ENCODE results near the gene DCTN4. TPM values are rescaled to one million over a fixed set of nuclear protein-coding genes. Genes with fewer than 3 reads are reported as not detected.

DCTN4 gene
- total RNA-seq, 1 donor from 2014 or later = 63.9 TPM

GRCh38 chr5:150663936-150664335 lies 94.9 kb downstream of the DCTN4 start:
- Mint-ChIP-seq H3K27me3 (peaks cover 21% of the 10 kb centered on the region), H3K4me1 (ENCODE audit: unreplicated experiment) (peaks cover 33% of the 10 kb centered on the region), H3K36me3 (no peaks in the 10 kb centered on the region), H3K9me3 (no peaks in the 10 kb centered on the region), H3K27ac (no peak overlapping the region), H3K4me3 (no peak overlapping the region)
- TF ChIP-seq CTCF (conservative IDR thresholded peaks at IDR 0.05) = no peak
- DNase-seq (ENCODE audit: extremely low spot score, unreplicated experiment) = no peak

- Mint-ChIP-seq H3K9me3 (no peaks in the 10 kb centered on the region), H3K27me3 (peaks cover 25% of the 10 kb centered on the region), H3K4me1 (ENCODE audit: unreplicated experiment) (peaks cover 35% of the 10 kb centered on the region), H3K27ac (no peak overlapping the region), H3K4me3 (no peak overlapping the region), H3K36me3 (no peaks in the 10 kb centered on the region)
- peak; percentile 59 for DNase-seq (ENCODE audit: extremely low spot score, unreplicated experiment)
- no peak for TF ChIP-seq CTCF (conservative IDR thresholded peaks at IDR 0.05)
These were observed 95.9 kb downstream of the DCTN4 start for GRCh38 chr5:150662731-150663516.

GRCh38 chr5:150661821-150662596 lies 96.8 kb downstream of the DCTN4 start:
- Mint-ChIP-seq H3K9me3 (no peaks in the 10 kb centered on the region), H3K4me1 (ENCODE audit: unreplicated experiment) (peaks cover 40% of the 10 kb centered on the region), H3K27me3 (peaks cover 30% of the 10 kb centered on the region), H3K4me3 (no peak overlapping the region), H3K27ac (no peak overlapping the region), H3K36me3 (no peaks in the 10 kb centered on the region)
- no peak for TF ChIP-seq CTCF (conservative IDR thresholded peaks at IDR 0.05)
- peak; percentile 40 for DNase-seq (ENCODE audit: extremely low spot score, unreplicated experiment)

- no peak for DNase-seq (ENCODE audit: extremely low spot score, unreplicated experiment)
- Mint-ChIP-seq H3K9me3 (no peaks in the 10 kb centered on the region), H3K27ac (peak within 1 kb of the TSS; percentile 22), H3K27me3 (peaks cover 30% of the 10 kb centered on the region), H3K4me1 (ENCODE audit: unreplicated experiment) (peaks cover 40% of the 10 kb centered on the region), H3K4me3 (peak within 1 kb of the TSS; percentile 25), H3K36me3 (no peaks in the 10 kb centered on the region)
- no peak for TF ChIP-seq CTCF (conservative IDR thresholded peaks at IDR 0.05)
These were observed 97.7 kb downstream of the DCTN4 start, which contains the start of gene MYOZ3 for GRCh38 chr5:150661086-150661485. TSS of gene MYOZ3 (plus strand) at chr5:150661251. CDS start at chr5:150662942, 1,691 bp downstream.

GRCh38 chr5:150660108-150660831 lies 98.5 kb downstream of the DCTN4 start:
- Mint-ChIP-seq H3K9me3 (no peaks in the 10 kb centered on the region), H3K4me1 (ENCODE audit: unreplicated experiment) (peaks cover 44% of the 10 kb centered on the region), H3K4me3 (no peak overlapping the region), H3K27me3 (peaks cover 30% of the 10 kb centered on the region), H3K27ac (peak overlapping the region; percentile 22), H3K36me3 (no peaks in the 10 kb centered on the region)
- DNase-seq (ENCODE audit: extremely low spot score, unreplicated experiment) = no peak
- no peak for TF ChIP-seq CTCF (conservative IDR thresholded peaks at IDR 0.05)

Data from type B pancreatic cell (in vitro differentiated cells).